RWPE2 (cell line): ENCODE data around the gene HMGN5.

Experiments used
- ATAC-seq: fragments of 200-7000 bp; cut with Tn5 transposase; 3 replicates; pipeline ENCODE4 v1.9.1; 2021; ENCODE audit warnings: low read depth
- DNase-seq: peaks from one replicate; pipeline ENCODE4 v3.0.0-alpha.2; 2020; ENCODE audit warnings: low spot score
- H3K27ac ChIP-seq: fragments of 450-650 bp; 2 replicates; pipeline ENCODE4 v1.5.1; 2017; ENCODE audit warnings: mild to moderate bottlenecking; ENCODE audit not compliant: poor library complexity, severe bottlenecking
- H3K27me3 ChIP-seq: fragments of 250-450 bp; sonication (Bioruptor Pico); 2 replicates; pipeline ENCODE4 v1.5.1; 2021; ENCODE audit warnings: mild to moderate bottlenecking, moderate library complexity; ENCODE audit not compliant: insufficient read depth, poor library complexity, severe bottlenecking
- H3K36me3 ChIP-seq: fragments of 250-450 bp; sonication (Bioruptor Pico); 2 replicates; pipeline ENCODE4 v1.5.1; 2020; ENCODE audit warnings: low read depth, mild to moderate bottlenecking, moderate library complexity
- H3K4me1 ChIP-seq: fragments of 250-450 bp; sonication (Bioruptor Pico); 2 replicates; pipeline ENCODE4 v1.5.1; 2021; ENCODE audit warnings: mild to moderate bottlenecking, moderate library complexity; ENCODE audit not compliant: insufficient read depth, poor library complexity, severe bottlenecking
- H3K4me3 ChIP-seq: fragments of 250-450 bp; sonication (Bioruptor Pico); 2 replicates; pipeline ENCODE4 v1.5.1; 2021; ENCODE audit warnings: mild to moderate bottlenecking, moderate library complexity; ENCODE audit not compliant: severe bottlenecking
- H3K9me3 ChIP-seq: fragments of 250-450 bp; sonication (Bioruptor Pico); 2 replicates; pipeline ENCODE4 v1.5.1; 2021; ENCODE audit warnings: mild to moderate bottlenecking, moderate library complexity; ENCODE audit not compliant: severe bottlenecking
- CTCF ChIP-seq: fragments of 450-650 bp; IDR thresholded peaks from one replicate; pipeline ENCODE4 v1.5.1; 2017; ENCODE audit warnings: mild to moderate bottlenecking, moderate library complexity; ENCODE audit not compliant: poor library complexity, severe bottlenecking

HMGN5 gene

DNA sequence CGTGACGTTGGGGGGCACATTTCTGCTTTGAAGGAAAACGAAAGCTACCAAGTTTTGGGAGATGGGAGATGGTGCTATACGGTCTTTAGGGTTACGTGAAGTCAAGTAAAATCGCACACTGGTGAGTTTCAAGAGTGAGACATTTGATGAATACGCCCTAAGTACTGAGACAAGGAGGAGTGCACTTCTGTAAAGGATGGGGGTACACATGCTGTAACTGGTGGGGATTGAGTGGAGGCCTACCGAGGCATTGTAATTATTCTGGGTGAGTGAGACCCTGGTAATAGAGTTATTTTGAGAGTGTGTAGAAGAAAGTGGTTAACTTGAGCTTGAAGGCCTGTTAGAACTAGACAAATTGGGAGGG is 725 bp upstream of the HMGN5 start:
- H3K36me3 ChIP-seq = no peaks in the 10 kb centered on the region
- no peak for TF ChIP-seq CTCF
- ATAC-seq (peak; percentile 24; the same call in 1 of the 3 replicates), DNase-seq (no peak)
- H3K9me3 ChIP-seq = no peaks in the 10 kb centered on the region
- H3K4me3 ChIP-seq = peak overlapping the region; percentile 51
- H3K4me1 ChIP-seq = no peaks in the 10 kb centered on the region
- peak overlapping the region; percentile 48 for H3K27ac ChIP-seq
- H3K27me3 ChIP-seq = no peaks in the 10 kb centered on the region

DNA sequence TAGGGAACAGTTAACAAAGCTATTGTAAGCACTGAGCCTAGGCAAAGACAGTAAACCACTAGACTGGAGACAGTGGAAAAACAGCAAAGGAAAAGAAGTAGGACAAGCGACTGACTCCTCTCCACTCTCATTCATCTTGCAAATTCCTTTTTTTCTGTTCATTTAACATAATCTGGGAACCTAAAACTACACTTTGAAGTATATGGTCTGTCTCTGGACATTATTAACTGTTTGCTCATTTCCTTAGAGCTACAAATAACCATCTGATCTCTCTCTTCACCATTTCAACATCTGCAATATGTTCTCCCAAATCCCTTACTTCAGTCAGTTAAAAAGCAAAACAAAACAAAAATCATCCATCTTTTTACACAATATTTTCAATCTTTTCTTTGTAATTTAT is 642 bp downstream of the HMGN5 start:
- peak overlapping the region; percentile 48 for H3K27ac ChIP-seq
- no peaks in the 10 kb centered on the region for H3K9me3 ChIP-seq

DNA sequence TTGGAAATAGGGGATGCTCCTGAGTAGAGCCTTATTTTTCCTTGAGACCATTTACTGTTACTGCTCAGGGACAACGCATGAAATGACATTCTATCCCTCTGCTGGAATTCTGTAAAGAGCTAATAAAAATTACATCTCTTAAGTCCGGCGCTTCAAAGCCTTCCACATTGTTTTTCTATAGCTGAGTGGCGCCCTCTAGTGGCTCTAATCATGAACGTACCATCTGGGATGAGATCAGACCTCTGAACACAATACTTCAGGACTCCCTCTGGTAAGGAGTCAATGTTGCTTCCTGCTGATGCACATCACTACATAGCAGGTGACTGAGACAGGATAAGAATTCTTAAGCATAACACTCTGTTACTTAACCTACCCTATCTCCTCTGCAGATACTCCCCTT is 6.0 kb downstream of the HMGN5 start:
- Histone ChIP-seq H3K27ac (no peak overlapping the region), H3K27me3 (no peaks in the 10 kb centered on the region), H3K4me1 (no peaks in the 10 kb centered on the region), H3K4me3 (no peak overlapping the region), H3K9me3 (no peaks in the 10 kb centered on the region), H3K36me3 (no peaks in the 10 kb centered on the region)
- peak; percentile 47 for TF ChIP-seq CTCF
- ATAC-seq (peak; percentile 46; the same call in 1 of the 3 replicates), DNase-seq (no peak)

More for the DNA sequence above, 642 bp downstream of the HMGN5 start:
- H3K36me3 ChIP-seq = no peaks in the 10 kb centered on the region
- no peaks in the 10 kb centered on the region for H3K4me1 ChIP-seq
- TF ChIP-seq CTCF = no peak
- H3K27me3 ChIP-seq = no peaks in the 10 kb centered on the region
- DNase-seq (no peak), ATAC-seq (no peak)
- H3K4me3 ChIP-seq = peak overlapping the region; percentile 51

DNA sequence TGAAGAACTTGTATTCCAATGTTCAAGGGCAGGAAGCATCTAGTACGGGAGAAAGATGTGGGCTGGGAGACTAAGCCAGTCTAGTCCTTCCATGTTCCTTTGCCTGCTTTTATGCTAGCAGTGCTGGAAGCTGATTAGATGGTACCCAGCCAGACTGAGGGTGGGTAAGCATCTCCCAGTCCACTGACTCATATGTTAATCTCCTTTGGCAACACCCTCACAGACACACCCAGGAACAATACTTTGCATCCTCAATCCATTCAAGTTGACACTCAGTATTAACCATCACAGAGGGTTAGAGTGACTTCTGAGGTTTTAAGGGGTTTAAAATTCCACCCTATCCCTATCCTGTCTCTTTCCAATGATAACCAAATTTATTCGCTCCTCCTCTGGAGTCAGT is 6.5 kb downstream of the HMGN5 start:
- Histone ChIP-seq H3K27ac (no peak overlapping the region), H3K4me1 (no peaks in the 10 kb centered on the region), H3K4me3 (no peak overlapping the region), H3K9me3 (no peaks in the 10 kb centered on the region), H3K27me3 (no peaks in the 10 kb centered on the region), H3K36me3 (no peaks in the 10 kb centered on the region)
- DNase-seq (no peak), ATAC-seq (no peak)
- TF ChIP-seq CTCF = no peak

DNA sequence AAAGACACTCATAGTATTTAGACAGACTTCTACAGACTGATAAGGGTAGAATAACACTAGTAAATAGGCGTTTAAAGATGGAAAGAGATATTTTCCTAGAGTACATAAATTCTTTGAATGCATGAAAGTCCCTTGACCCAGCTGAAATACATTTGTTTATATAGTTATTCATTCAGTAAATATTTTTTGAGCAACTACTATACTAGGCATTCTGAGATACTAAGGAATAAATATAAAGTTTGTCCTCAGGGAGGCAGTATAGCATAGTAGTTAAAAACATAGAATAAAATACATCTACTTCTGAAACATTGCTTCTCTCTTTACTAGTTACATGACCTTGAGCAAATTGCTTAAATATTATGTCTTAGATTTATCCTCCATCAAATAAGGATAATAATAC is 27.4 kb downstream of the HMGN5 start:
- Histone ChIP-seq H3K9me3 (no peaks in the 10 kb centered on the region), H3K4me3 (no peak overlapping the region), H3K27me3 (no peaks in the 10 kb centered on the region), H3K4me1 (no peaks in the 10 kb centered on the region), H3K27ac (no peak overlapping the region), H3K36me3 (no peaks in the 10 kb centered on the region)
- ATAC-seq = no peak
- TF ChIP-seq CTCF = peak; percentile 33
- DNase-seq = no peak
